HL-60 (cell line): ENCODE data around the gene STK32B.

Source experiments
- DNase-seq, 2 experiments: peaks; one replicate each; pipeline ENCODE4 v3.0.0-alpha.2; 2010 to 2020; ENCODE audit warnings: low read depth in 1 of 2, low spot score in 1 of 2
- H3K27ac ChIP-seq: fragments of 250-450 bp; sonication (Bioruptor Pico); replicated peaks from 2 replicates; pipeline ENCODE4 v1.5.1; 2020; ENCODE audit warnings: mild to moderate bottlenecking, moderate library complexity
- H3K27me3 ChIP-seq: fragments of 250-450 bp; sonication (Bioruptor Pico); 2 replicates; pipeline ENCODE4 v1.5.1; 2021; ENCODE audit warnings: mild to moderate bottlenecking, moderate library complexity; ENCODE audit not compliant: insufficient read depth, poor library complexity, severe bottlenecking
- H3K4me3 ChIP-seq: replicated peaks from 2 replicates; pipeline ENCODE4 v1.5.1; 2011; ENCODE audit warnings: mild to moderate bottlenecking, control low read depth, low read length; ENCODE audit not compliant: insufficient read depth
- CTCF ChIP-seq: IDR thresholded peaks from one replicate; pipeline ENCODE4 v1.5.1; 2011; ENCODE audit warnings: low read length, control low read depth, inconsistent platforms; ENCODE audit not compliant: insufficient read depth
- GABPA ChIP-seq: IDR thresholded peaks from 2 replicates; pipeline ENCODE4 v1.6.1; 2012; ENCODE audit warnings: low read depth
- POLR2AphosphoS5 ChIP-seq: IDR thresholded peaks from 2 replicates; pipeline ENCODE4 v1.6.1; 2012; ENCODE audit warnings: low read depth
- REST ChIP-seq: IDR thresholded peaks from 2 replicates; pipeline ENCODE4 v1.6.1; 2012; ENCODE audit warnings: low read depth; ENCODE audit not compliant: insufficient replicate concordance
- SPI1 ChIP-seq: IDR thresholded peaks from 2 replicates; pipeline ENCODE4 v1.6.1; 2012; ENCODE audit warnings: low read depth, mild to moderate bottlenecking, borderline replicate concordance

STK32B gene

GRCh38 chr4:5366009-5366386 is 314.7 kb downstream of the STK32B start:
- no peak for TF ChIP-seq CTCF
- TF ChIP-seq POLR2AphosphoS5, result no peak
- TF ChIP-seq REST, result no peak
- no peak for TF ChIP-seq GABPA
- no peak for TF ChIP-seq SPI1
- no peak overlapping the region for H3K4me3 ChIP-seq
- no peak for DNase-seq
- no peak overlapping the region for H3K27ac ChIP-seq
- no peaks in the 10 kb centered on the region for H3K27me3 ChIP-seq

- H3K27ac ChIP-seq, result no peak overlapping the region
- no peaks in the 10 kb centered on the region for H3K27me3 ChIP-seq
- no peak for DNase-seq
- H3K4me3 ChIP-seq, result no peak overlapping the region
- no peak for TF ChIP-seq GABPA
- TF ChIP-seq SPI1, result no peak
- no peak for TF ChIP-seq REST
- no peak for TF ChIP-seq POLR2AphosphoS5
- TF ChIP-seq CTCF, result no peak
These were observed 315.1 kb downstream of the STK32B start for GRCh38 chr4:5366421-5366820.

GRCh38 chr4:5368426-5368825 is 317.1 kb downstream of the STK32B start:
- H3K27me3 ChIP-seq, result no peaks in the 10 kb centered on the region
- TF ChIP-seq REST, result no peak
- no peak for TF ChIP-seq SPI1
- TF ChIP-seq CTCF, result no peak
- TF ChIP-seq POLR2AphosphoS5, result no peak
- no peak for TF ChIP-seq GABPA
- H3K27ac ChIP-seq, result no peak overlapping the region
- no peak overlapping the region for H3K4me3 ChIP-seq
- DNase-seq, result no peak
